Progenitor cell of endocrine pancreas (in vitro differentiated cells): ENCODE results near the gene KCNIP1. TPM values are rescaled to one million over a fixed set of nuclear protein-coding genes. Genes with fewer than 3 reads are reported as not detected.

Experiments
- DNase-seq: peaks from one replicate; pipeline ENCODE4 v3.0.0; 2021; ENCODE audit warnings: low spot score; ENCODE audit not compliant: unreplicated experiment
- H3K27ac Mint-ChIP-seq: 2 replicates; pipeline ENCODE4 v1.8.0; 2021; ENCODE audit warnings: mild to moderate bottlenecking, moderate library complexity, mixed read lengths
- H3K27me3 Mint-ChIP-seq: 2 replicates; pipeline ENCODE4 v1.8.0; 2021; ENCODE audit warnings: mixed read lengths
- H3K36me3 Mint-ChIP-seq: 2 replicates; pipeline ENCODE4 v1.8.0; 2022; ENCODE audit warnings: mixed read lengths; ENCODE audit not compliant: insufficient read depth
- H3K4me1 Mint-ChIP-seq: 2 replicates; pipeline ENCODE4 v1.8.0; 2021; ENCODE audit warnings: low read depth, mixed read lengths
- H3K4me3 Mint-ChIP-seq: 2 replicates; pipeline ENCODE4 v1.8.0; 2021; ENCODE audit warnings: low read depth, mild to moderate bottlenecking, moderate library complexity, mixed read lengths
- H3K9me3 Mint-ChIP-seq: 2 replicates; pipeline ENCODE4 v1.8.0; 2021; ENCODE audit warnings: low read depth, mixed read lengths
- total RNA-seq: library from RNA; stranded (reverse); gene quantifications from 2 replicates; pipeline ENCODE4 v1.2.1, GENCODE V29; 2021
- TF ChIP-seq, protein P1 (sequence below): fragments of 200-600 bp; sonication (generic); IDR thresholded peaks from one replicate; pipeline ENCODE4 v1.5.0; 2021; ENCODE audit warnings: antibody characterized with exemption, mild to moderate bottlenecking; ENCODE audit not compliant: unreplicated experiment

KCNIP1 gene
- total RNA-seq, 1 donor from 2014 or later, result 18.2 TPM

- H3K27ac Mint-ChIP-seq, result no peak overlapping the region
These were observed 10.2 kb downstream of the KCNIP1 start for GRCh38 chr5:170513856-170514525.

GRCh38 chr5:170517411-170517810 is 13.6 kb downstream of the KCNIP1 start:
- TF ChIP-seq, protein P1, sequence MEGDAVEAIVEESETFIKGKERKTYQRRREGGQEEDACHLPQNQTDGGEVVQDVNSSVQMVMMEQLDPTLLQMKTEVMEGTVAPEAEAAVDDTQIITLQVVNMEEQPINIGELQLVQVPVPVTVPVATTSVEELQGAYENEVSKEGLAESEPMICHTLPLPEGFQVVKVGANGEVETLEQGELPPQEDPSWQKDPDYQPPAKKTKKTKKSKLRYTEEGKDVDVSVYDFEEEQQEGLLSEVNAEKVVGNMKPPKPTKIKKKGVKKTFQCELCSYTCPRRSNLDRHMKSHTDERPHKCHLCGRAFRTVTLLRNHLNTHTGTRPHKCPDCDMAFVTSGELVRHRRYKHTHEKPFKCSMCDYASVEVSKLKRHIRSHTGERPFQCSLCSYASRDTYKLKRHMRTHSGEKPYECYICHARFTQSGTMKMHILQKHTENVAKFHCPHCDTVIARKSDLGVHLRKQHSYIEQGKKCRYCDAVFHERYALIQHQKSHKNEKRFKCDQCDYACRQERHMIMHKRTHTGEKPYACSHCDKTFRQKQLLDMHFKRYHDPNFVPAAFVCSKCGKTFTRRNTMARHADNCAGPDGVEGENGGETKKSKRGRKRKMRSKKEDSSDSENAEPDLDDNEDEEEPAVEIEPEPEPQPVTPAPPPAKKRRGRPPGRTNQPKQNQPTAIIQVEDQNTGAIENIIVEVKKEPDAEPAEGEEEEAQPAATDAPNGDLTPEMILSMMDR, result no peak
- Mint-ChIP-seq H3K4me1 (peaks cover 3% of the 10 kb centered on the region), H3K9me3 (no peaks in the 10 kb centered on the region), H3K27ac (no peak overlapping the region), H3K27me3 (peaks cover 5% of the 10 kb centered on the region), H3K4me3 (no peak overlapping the region), H3K36me3 (peaks cover 2% of the 10 kb centered on the region)
- no peak for DNase-seq

More at GRCh38 chr5:170513856-170514525, 10.2 kb downstream of the KCNIP1 start:
- Mint-ChIP-seq H3K9me3 (no peaks in the 10 kb centered on the region), H3K4me3 (no peak overlapping the region), H3K27me3 (peaks cover 8% of the 10 kb centered on the region), H3K36me3 (peaks cover 4% of the 10 kb centered on the region), H3K4me1 (no peaks in the 10 kb centered on the region)
- TF ChIP-seq, protein P1, result no peak
- no peak for DNase-seq

GRCh38 chr5:170518277-170518676 is 14.5 kb downstream of the KCNIP1 start:
- H3K4me1 Mint-ChIP-seq, result peaks cover 3% of the 10 kb centered on the region
- TF ChIP-seq, protein P1, result no peak
- no peak overlapping the region for H3K27ac Mint-ChIP-seq
- H3K9me3 Mint-ChIP-seq, result no peaks in the 10 kb centered on the region
- H3K36me3 Mint-ChIP-seq, result peaks cover 2% of the 10 kb centered on the region
- no peak overlapping the region for H3K4me3 Mint-ChIP-seq
- DNase-seq, result no peak
- H3K27me3 Mint-ChIP-seq, result peaks cover 5% of the 10 kb centered on the region

GRCh38 chr5:170519549-170519948 is 15.7 kb downstream of the KCNIP1 start:
- Mint-ChIP-seq H3K27me3 (peaks cover 13% of the 10 kb centered on the region), H3K4me3 (no peak overlapping the region)

GRCh38 chr5:170520372-170520771 is 16.6 kb downstream of the KCNIP1 start:
- no peak for DNase-seq
- no peak overlapping the region for H3K27ac Mint-ChIP-seq
- no peaks in the 10 kb centered on the region for H3K9me3 Mint-ChIP-seq
- peaks cover 13% of the 10 kb centered on the region for H3K27me3 Mint-ChIP-seq
- peaks cover 3% of the 10 kb centered on the region for H3K4me1 Mint-ChIP-seq
- H3K36me3 Mint-ChIP-seq, result peaks cover 2% of the 10 kb centered on the region
- TF ChIP-seq, protein P1, result no peak
- no peak overlapping the region for H3K4me3 Mint-ChIP-seq

More at GRCh38 chr5:170519549-170519948, 15.7 kb downstream of the KCNIP1 start:
- TF ChIP-seq, protein P1, result no peak
- H3K9me3 Mint-ChIP-seq, result no peaks in the 10 kb centered on the region
- no peak for DNase-seq
- no peak overlapping the region for H3K27ac Mint-ChIP-seq
- H3K36me3 Mint-ChIP-seq, result peaks cover 2% of the 10 kb centered on the region
- H3K4me1 Mint-ChIP-seq, result peaks cover 3% of the 10 kb centered on the region
